ENCODE data around the gene SLC4A2.
A peak's percentile ranks its signal among the peaks of the same experiment; 100 is the strongest.

- TF ChIP-seq CTCF (IDR thresholded peaks at IDR 0.05; ENCODE audit: low read depth, low read length) (peak; percentile 44), EZH2phosphoT487 (IDR thresholded peaks at IDR 0.05; ENCODE audit: low read depth) (no peak)
Measured at GRCh38 chr7:151087245-151088018, 28.0 kb downstream of the SLC4A2 start.

Measured in OCI-LY3 (cell line).